Motor neuron (in vitro differentiated cells): ENCODE results near the gene SH3RF3. TPM values are rescaled to one million over a fixed set of nuclear protein-coding genes. Genes with fewer than 3 reads are reported as not detected.

ENCODE experiments used
- ATAC-seq, 8 experiments: fragments of 200-7000 bp; cut with Tn5 transposase; replicated peaks in 6 of 8; 2 replicates each; pipeline ENCODE4 v1.8.0; 2021; ENCODE audit warnings: mild to moderate bottlenecking in 8 of 8, moderate library complexity in 8 of 8
- H3K27ac ChIP-seq, 2 donors: fragments of 250-450 bp; sonication (Bioruptor Pico); 2 replicates each; pipeline ENCODE4 v1.9.0; 2021; ENCODE audit warnings: antibody characterized with exemption in 2 of 2, mild to moderate bottlenecking in 2 of 2, moderate library complexity in 1 of 2
- H3K4me1 ChIP-seq, 2 donors: fragments of 250-450 bp; sonication (Bioruptor Pico); replicated peaks in 1 of 2; 2 replicates each; pipeline ENCODE4 v1.6.1; 2021; ENCODE audit warnings: antibody characterized with exemption in 2 of 2, mild to moderate bottlenecking in 2 of 2, moderate library complexity in 1 of 2
- H3K4me3 ChIP-seq, 5 donors: fragments of 250-450 bp; sonication (Bioruptor Pico); 2 replicates each; pipeline ENCODE4 v1.9.0; 2021; ENCODE audit warnings: antibody characterized with exemption in 5 of 5, mild to moderate bottlenecking in 5 of 5, moderate library complexity in 4 of 5
- WGBS, 10 experiments: fragments of 450-650 bp; shearing (Covaris generic); methylation state at CpG; one replicate each; pipeline ENCODE4 v1.0.0; 2022; 5-methylcytosine and 5-hydroxymethylcytosine counted together
- in situ Hi-C, 9 experiments: fragments of 400-800 bp; cut with MboI; loops; one replicate each; pipeline ENCODE4 v1.15.0; 2021; ENCODE audit warnings: low sequenced_read_pairs in 9 of 9, low pct_unique_long_range_greater_than_20kb in 2 of 9; ENCODE audit not compliant: unreplicated experiment in 9 of 9
- total RNA-seq, 8 experiments: library from RNA; unstranded; fragments of 300-600 nt; gene quantifications; 2 replicates each; pipeline versions ENCODE4 v1.2.3 to v1.2.4, GENCODE V29; 2022

Gene SH3RF3
- total RNA-seq, 8 experiments from 2014 or later, result 0.13 to 6.5 (median 3.2) TPM

DNA sequence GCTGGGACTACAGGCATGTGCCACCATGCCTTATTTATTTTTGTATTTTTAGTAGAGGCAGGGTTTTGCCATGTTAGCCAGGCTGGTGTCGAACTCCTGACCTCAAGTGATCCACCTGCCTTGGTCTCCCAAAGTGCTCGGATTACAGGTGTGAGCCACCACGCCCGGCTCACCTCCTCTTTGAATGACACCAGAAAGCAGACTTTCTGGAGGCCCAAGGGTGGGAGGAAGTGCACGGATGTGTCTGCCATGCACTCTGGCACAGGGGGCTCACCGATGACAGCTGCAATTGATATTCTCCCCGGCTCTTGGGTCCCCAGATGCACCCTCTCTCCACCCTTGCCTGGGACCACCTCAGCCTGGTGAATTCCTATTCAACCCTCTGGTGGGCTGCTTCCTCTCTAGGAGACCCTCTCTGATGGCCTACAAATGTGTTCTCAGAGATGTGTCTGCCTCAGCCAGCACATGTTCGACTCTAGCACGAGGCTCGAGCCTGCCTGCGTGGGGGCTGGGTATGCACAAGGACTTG lies 397.5 kb downstream of the SH3RF3 start:
- WGBS, 10 experiments, result 49 to 100% (median 92%) methylated on average over 1 to 7 of the region's 11 CpGs; no CpG with 5 or more reads in 5 of the 10 experiments
- Histone ChIP-seq H3K27ac (no peak overlapping the region), H3K4me3 (no peak overlapping the region), H3K4me1 (peaks cover 0 to 2% of the 10 kb centered on the region in 2 donors)
- ATAC-seq, result no peak
- in situ Hi-C loops, result no loop called here

DNA sequence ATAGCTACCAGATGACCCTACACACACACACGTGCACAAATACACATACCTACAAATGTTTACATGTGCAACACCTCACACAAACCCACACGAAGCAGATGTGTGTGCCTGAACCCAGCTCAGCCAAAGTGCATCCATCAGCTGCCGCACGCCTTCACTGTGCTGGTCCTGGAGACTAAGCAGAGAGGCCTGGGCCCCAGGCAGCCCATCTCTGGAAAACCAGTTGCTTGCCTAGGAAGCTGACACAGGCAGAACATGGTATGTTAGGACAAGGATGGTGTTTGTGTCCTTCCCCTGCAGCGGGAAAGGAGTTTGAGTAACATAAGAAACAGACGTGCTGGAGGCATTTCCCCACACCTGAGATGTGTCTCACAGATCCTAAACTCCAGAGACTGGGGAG lies 398.1 kb downstream of the SH3RF3 start:
- in situ Hi-C loops, result no loop called here
- ATAC-seq, result no peak
- 80 to 91% (median 80%) methylated on average over 1 to 3 of the region's 6 CpGs; no CpG with 5 or more reads in 7 of the 10 experiments for WGBS, 10 experiments
- no peak overlapping the region for H3K4me3 ChIP-seq
- H3K27ac ChIP-seq, result no peak overlapping the region
- peaks cover 0 to 2% of the 10 kb centered on the region in 2 donors for H3K4me1 ChIP-seq

- ATAC-seq, result no peak
- in situ Hi-C loops, result no loop called here
- 10 to 100% (median 58%) methylated on average over 1 to 6 of the region's 16 CpGs for WGBS, 10 experiments
- H3K4me1 ChIP-seq, result no peaks in the 10 kb centered on the region
- no peak overlapping the region for H3K27ac ChIP-seq
- no peak overlapping the region for H3K4me3 ChIP-seq
Observed at GRCh38 chr2:109527846-109528705, 399.1 kb downstream of the SH3RF3 start.

DNA sequence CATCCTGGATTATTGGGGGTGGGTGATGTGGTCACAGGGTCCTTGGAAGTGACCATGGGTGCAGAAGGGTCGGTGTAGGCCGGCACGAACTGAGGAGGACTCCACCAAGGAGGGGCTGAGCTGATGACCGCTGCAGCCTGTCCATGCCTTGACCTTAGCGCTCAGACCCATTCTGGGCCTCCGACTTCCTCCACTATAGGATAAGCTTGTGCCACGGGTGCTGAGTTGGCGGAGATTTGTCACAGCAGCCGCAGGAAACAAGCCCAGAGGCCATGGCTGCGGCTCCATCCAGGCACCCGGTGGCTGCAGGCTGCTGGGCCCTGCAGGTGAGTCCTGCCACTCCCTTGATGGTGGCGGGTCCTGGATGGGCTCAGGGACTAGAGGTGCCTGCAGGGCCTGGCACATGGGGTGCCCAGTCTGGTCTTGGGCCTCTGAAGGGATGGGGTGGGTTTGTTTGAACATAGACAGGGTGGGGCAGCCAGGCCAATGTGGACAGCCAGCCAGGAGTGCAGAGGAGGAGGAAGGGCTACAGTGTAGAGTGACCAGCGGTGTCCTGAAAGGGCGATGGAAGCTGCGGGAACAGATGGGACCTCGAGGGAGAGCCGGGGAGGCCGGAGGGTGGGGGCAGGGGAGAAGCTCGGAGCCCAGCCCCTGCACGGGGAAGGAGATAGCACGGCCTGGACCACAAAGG lies 400.0 kb downstream of the SH3RF3 start:
- no peak overlapping the region for H3K4me3 ChIP-seq
- ATAC-seq, result no peak
- in situ Hi-C loops, result no loop called here
- no peaks in the 10 kb centered on the region for H3K4me1 ChIP-seq
- H3K27ac ChIP-seq, result no peak overlapping the region
- WGBS, 10 experiments, result 42 to 100% (median 69%) methylated on average over 1 to 8 of the region's 21 CpGs; no CpG with 5 or more reads in 4 of the 10 experiments

- no peak overlapping the region for H3K4me3 ChIP-seq
- no peak overlapping the region for H3K27ac ChIP-seq
- WGBS, 10 experiments, result 0 to 93% (median 28%) methylated on average over 1 to 9 of the region's 16 CpGs; no CpG with 5 or more reads in 3 of the 10 experiments
- ATAC-seq, result peak in 2 of 8 experiments; percentile 50 to 69
- H3K4me1 ChIP-seq, result no peaks in the 10 kb centered on the region
- in situ Hi-C loops, result no loop called here
Observed at GRCh38 chr2:109529532-109530449, 400.8 kb downstream of the SH3RF3 start.

DNA sequence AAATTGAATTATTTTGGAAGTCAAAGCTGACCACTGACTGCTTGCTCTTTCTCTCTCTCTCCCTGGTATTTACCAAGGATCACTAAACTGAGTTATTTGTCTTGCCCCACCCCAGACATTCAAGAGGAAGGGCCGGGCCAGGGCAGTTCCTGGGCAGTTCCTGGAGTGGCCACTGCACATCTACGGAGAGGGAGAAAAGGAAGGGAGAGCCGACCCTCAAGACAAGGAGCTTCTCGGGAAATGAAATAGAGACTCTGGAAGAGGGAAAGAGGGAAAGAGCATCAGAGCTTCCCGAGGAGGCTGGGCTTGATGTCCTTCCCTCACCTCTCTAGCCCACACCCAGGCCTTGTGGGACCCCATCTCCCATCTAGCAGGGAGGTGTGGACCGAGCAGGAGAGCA lies 401.7 kb downstream of the SH3RF3 start:
- Histone ChIP-seq H3K4me3 (no peak overlapping the region), H3K27ac (no peak overlapping the region), H3K4me1 (no peaks in the 10 kb centered on the region)
- in situ Hi-C loops, result no loop called here
- ATAC-seq, result peak in 3 of 8 experiments; percentile 36 to 76 (median 52)
- whole genome bisulfite sequencing, 10 experiments, result 33 to 100% (median 65%) methylated on average over 1 to 4 of the region's 6 CpGs; no CpG with 5 or more reads in 4 of the 10 experiments

DNA sequence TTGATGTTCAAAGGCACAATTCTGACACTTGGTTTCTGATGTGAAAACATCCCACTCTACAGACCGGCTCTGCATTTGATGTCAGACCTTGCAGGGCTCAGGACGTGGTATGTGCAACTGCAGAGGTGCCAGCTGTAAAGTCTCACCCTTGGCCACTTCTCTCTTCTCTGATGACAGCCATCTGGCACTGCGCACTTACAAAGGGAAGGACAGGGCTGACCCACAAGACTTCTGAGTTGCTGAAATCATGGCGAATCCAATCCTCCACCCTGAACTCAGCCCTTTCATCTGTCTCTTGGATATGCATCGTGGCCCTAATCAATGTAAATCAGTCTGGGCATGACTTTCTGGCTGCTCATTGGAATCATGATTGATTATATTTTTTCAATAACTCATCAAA lies 402.2 kb downstream of the SH3RF3 start:
- Histone ChIP-seq H3K4me3 (no peak overlapping the region), H3K4me1 (no peaks in the 10 kb centered on the region), H3K27ac (no peak overlapping the region)
- 31 to 98% (median 77%) methylated on average over 2 to 4 of the region's 5 CpGs; no CpG with 5 or more reads in 4 of the 10 experiments for WGBS, 10 experiments
- in situ Hi-C loops, result no loop called here
- no peak for ATAC-seq

- in situ Hi-C loops, result no loop called here
- ATAC-seq, result no peak
- WGBS, 10 experiments, result 80 to 100% (median 95%) methylated on average over 1 to 6 of the region's 10 CpGs; no CpG with 5 or more reads in 4 of the 10 experiments
Observed at GRCh38 chr2:109531896-109532727, 403.1 kb downstream of the SH3RF3 start.

GRCh38 chr2:109532728-109533076 lies 403.7 kb downstream of the SH3RF3 start:
- no peaks in the 10 kb centered on the region for H3K4me1 ChIP-seq
- in situ Hi-C loops, result no loop called here
- WGBS, 10 experiments, result 20 to 95% (median 89%) methylated on average over 1 to 4 of the region's 5 CpGs; no CpG with 5 or more reads in 4 of the 10 experiments
- ATAC-seq, result no peak
- H3K27ac ChIP-seq, result no peak overlapping the region
- H3K4me3 ChIP-seq, result no peak overlapping the region

More at GRCh38 chr2:109531896-109532727, 403.1 kb downstream of the SH3RF3 start:
- Histone ChIP-seq H3K4me1 (no peaks in the 10 kb centered on the region), H3K4me3 (no peak overlapping the region), H3K27ac (no peak overlapping the region)

DNA sequence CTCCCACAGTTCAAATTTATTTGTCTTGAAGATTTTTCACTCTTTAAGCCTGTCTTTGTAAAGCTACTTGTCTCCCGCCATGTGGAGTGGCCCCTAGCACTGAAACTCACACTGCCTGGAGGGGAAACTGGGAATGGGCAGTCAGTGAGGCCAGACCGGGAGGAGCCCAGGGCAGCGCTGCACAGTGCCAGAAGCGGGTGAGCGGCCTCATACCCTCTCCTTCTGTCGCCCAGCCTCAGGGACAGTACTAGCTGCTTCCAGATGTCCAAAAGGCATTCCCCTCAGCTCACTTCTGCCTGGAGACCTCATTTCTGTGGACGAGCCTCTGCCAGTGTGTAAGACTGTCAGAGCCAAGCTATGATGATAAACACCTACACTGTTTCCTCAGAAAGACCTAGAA lies 404.8 kb downstream of the SH3RF3 start:
- H3K4me1 ChIP-seq, result no peaks in the 10 kb centered on the region
- 0 to 81% (median 72%) methylated on average over 2 to 5 of the region's 7 CpGs; no CpG with 5 or more reads in 3 of the 10 experiments for WGBS, 10 experiments
- no peak overlapping the region for H3K4me3 ChIP-seq
- in situ Hi-C loops, result no loop called here
- no peak overlapping the region for H3K27ac ChIP-seq
- ATAC-seq, result peak in 2 of 8 experiments; percentile 29 to 38

DNA sequence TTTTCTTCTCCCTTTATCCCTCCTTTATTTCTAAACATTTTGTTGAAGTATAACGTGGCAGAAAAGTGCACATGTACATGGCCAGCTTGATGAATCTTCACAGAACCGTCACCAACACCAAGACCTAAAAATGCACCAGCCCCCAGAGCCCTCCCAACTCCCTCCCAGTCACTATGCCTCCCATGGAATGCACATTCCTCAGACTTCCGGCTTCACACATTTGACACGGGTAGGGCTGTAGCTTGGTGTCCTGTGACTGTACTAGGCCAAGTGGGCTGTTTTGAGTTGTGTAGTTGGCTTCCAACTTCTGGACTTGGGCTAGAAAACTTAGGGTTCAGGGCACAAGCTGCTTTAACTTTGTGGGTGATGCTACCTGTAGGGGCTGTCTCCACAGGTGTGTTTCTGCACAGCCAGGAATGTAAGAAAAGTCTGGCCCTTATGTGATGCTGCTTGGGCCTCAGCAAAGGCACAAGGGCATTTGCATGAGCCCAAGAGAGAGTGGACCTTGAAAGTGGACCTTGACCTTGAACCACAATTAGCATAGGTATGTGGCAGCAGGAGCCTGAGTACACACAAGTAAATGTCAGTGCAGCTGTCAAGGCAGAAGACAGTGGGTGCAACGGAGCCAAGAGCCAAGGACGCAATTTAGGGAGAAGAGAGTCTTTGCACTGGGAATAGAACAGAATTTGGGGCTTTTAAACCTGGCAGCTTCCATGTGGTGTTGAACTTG lies 406.4 kb downstream of the SH3RF3 start:
- Histone ChIP-seq H3K27ac (no peak overlapping the region), H3K4me1 (no peaks in the 10 kb centered on the region), H3K4me3 (no peak overlapping the region)
- WGBS, 10 experiments, result 14 to 100% (median 85%) methylated on average over 1 to 6 of the region's 6 CpGs; no CpG with 5 or more reads in 2 of the 10 experiments
- in situ Hi-C loops, result no loop called here
- peak in 1 of 8 experiments; percentile 70 for ATAC-seq
